A549 treated with Hydrocortisone at 1 μM for 4 hours (cell line): ENCODE measurements around the gene UNC13A. TPM values are rescaled to one million over a fixed set of nuclear protein-coding genes. Genes with fewer than 3 reads are reported as not detected.

Source experiments
- total RNA-seq: library from RNA; stranded (reverse); fragments of 200-300 nt; extraction: Qiagen RNA extraction; gene quantifications from 5 replicates; pipeline ENCODE4 v1.2.3, GENCODE V29; 2022

Gene UNC13A
- 0.93 to 1.5 TPM (median 1.3 TPM) in 5 replicates for total RNA-seq

GRCh38 chr19:17687857-17688784 is at the start of gene UNC13A:
Gene UNC13A, minus strand, starts transcription at chr19:17688354. Its CDS starts 155 bp downstream, at chr19:17688199.

DNA sequence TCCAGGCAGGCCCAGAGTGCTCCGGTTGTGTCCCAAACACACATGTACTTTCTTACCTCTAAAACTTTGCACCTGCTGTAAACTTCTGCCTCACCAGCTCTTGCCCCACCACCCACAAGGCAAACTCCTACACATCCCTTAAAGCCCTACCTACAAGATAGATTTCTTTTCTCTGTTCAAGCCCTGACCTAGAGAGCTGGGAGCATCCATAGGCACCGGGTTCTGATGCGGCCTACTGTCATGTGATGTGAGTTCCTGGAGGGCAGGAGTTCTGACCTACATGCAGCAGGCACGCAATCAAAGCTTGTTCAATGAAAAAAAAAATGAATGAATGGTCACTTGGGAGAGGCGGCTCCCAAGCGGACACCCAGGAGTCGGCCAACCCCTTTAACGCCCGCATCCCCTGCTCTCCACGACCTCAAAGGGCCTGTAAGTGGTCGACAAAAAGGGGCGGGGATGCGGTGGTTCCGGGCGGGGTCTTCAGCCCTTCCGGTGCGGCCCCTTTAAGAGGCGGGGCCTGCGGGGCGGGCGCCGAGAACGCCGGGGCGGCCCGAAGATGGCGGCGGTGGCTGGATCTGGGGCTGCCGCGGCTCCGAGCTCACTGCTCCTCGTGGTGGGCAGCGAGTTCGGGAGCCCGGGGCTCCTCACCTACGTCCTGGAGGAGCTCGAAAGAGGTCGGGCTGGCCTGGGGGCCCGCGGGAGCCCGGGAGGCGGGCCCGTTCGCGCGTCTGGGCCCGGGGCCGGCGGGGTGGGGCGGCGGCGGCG is 31.0 kb upstream of the UNC13A start, which contains the start of gene MAP1S:
MAP1S (plus strand) TSS at position 534 of the 765 bp plus-strand sequence; CDS start at position 557, 23 bp downstream.

GRCh38 chr19:17555480-17555928 is 132.7 kb downstream of the UNC13A start, which contains the start of gene COLGALT1:
Gene COLGALT1, plus strand, starts transcription at chr19:17555649. Its CDS starts 65 bp downstream, at chr19:17555714.

Other genes starting within 250 kb of the UNC13A start
- 0.47 to 0.76 TPM (median 0.56 TPM) in 5 replicates for gene TMEM221, start 239.7 kb downstream of the UNC13A start, total RNA-seq
- gene NXNL1, start 227.4 kb downstream of the UNC13A start, total RNA-seq: not detected in 5 replicates
- 2.4 to 2.9 TPM (median 2.5 TPM) in 5 replicates for gene SLC27A1, start 217.8 kb downstream of the UNC13A start, total RNA-seq
- 44.9 to 78.0 TPM (median 72.0 TPM) in 5 replicates for gene PGLS, start 176.7 kb downstream of the UNC13A start, total RNA-seq
- 64.7 to 70.3 TPM (median 66.3 TPM) in 5 replicates for gene COLGALT1, start 132.7 kb downstream of the UNC13A start, total RNA-seq
- gene MAP1S, start 31.1 kb upstream of the UNC13A start, total RNA-seq: 28.1 to 34.9 TPM (median 30.3 TPM) in 5 replicates
- 15.5 to 20.7 TPM (median 17.9 TPM) in 5 replicates for gene FCHO1, start 63.1 kb upstream of the UNC13A start, total RNA-seq
- 4.1 to 4.8 TPM (median 4.5 TPM) in 5 replicates for gene B3GNT3, start 106.8 kb upstream of the UNC13A start, total RNA-seq
- 0.40 to 0.77 TPM (median 0.48 TPM) in 5 replicates for gene INSL3, start 133.2 kb upstream of the UNC13A start, total RNA-seq
- gene JAK3, start 159.6 kb upstream of the UNC13A start, total RNA-seq: 0.14 to 0.25 TPM (median 0.23 TPM) in 5 replicates
- gene RPL18A, start 171.6 kb upstream of the UNC13A start, total RNA-seq: 1,772 to 2,370 TPM (median 2,236 TPM) in 5 replicates
- gene SLC5A5, start 183.6 kb upstream of the UNC13A start, total RNA-seq: 0.22 to 0.36 TPM (median 0.25 TPM) in 5 replicates
- 92.9 to 119 TPM (median 107 TPM) in 5 replicates for gene CCDC124, start 244.7 kb upstream of the UNC13A start, total RNA-seq